NCI-H460 (cell line): ENCODE results near the gene AGAP3. TPM values are rescaled to one million over a fixed set of nuclear protein-coding genes. Genes with fewer than 3 reads are reported as not detected.

Experiments
- DNase-seq: peaks from one replicate; pipeline ENCODE4 v3.0.0-alpha.2; 2016; ENCODE audit warnings: low read depth; ENCODE audit errors: extremely low read depth
- total RNA-seq: library from RNA; depleted of rRNA; stranded (reverse); fragments of >200 nt; shearing (Covaris generic); gene quantifications from 2 replicates; pipeline ENCODE4 v1.2.3, GENCODE V29; 2014

The AGAP3 gene
- total RNA-seq, 1 experiment from 2014 or later, result 39.6 TPM

GRCh38 chr7:151104411-151105235 is 18.3 kb downstream of the AGAP3 start:
- no peak for DNase-seq

- no peak for DNase-seq
These were observed 21.6 kb downstream of the AGAP3 start for GRCh38 chr7:151107882-151108281.

DNA sequence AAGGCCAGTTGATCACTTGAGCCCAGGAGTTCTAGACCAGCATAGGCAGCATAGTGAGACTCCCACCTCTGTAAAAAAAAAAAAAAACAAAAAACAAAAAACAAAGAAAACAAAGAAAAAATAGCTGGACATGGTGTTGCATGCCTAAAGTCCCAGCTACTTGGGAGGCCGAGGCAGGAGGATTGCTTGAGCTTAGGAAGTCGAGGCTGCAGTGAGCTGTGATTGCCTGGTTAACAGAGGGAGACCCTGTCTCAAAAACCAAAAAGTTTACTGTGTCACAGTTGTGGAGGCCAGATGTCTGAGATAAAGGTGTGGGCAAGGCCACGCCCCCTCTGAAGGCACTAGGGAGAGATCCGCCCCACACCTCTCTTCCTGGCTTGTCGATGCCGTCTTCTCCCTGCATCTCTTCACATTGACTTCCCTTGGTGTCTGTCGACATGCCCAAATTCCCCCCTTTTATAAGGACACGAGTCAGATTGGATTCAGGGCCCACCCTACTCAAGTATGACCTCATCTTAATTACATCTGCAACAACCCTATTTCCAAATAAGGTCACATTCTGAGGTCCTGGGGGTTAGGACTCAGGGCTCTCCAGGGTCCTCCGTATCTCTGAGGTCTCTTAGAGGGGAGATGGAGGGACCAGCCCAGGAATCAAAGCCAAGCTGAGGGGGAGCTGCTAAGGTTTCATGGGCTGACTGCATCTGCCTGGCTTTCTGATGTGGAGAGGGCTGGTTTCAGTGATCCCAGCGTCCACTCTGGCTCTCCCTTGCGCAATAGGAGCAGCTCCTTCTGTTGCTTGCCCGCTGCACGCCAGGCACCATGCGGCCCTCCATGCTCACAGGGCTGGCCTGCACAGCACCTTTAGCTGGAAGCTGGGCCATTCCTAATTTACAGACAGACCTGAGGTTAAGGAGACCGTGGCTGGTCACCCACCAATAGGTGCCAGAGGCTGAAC is 23.1 kb downstream of the AGAP3 start:
- DNase-seq, result no peak

GRCh38 chr7:151110236-151110940 is 24.1 kb downstream of the AGAP3 start:
- no peak for DNase-seq

GRCh38 chr7:151110941-151111645 is 24.8 kb downstream of the AGAP3 start:
- DNase-seq, result peak; percentile 71

GRCh38 chr7:151113344-151114150 is 27.3 kb downstream of the AGAP3 start:
- DNase-seq, result no peak

GRCh38 chr7:151114151-151115090 is 28.1 kb downstream of the AGAP3 start:
- DNase-seq, result no peak

DNA sequence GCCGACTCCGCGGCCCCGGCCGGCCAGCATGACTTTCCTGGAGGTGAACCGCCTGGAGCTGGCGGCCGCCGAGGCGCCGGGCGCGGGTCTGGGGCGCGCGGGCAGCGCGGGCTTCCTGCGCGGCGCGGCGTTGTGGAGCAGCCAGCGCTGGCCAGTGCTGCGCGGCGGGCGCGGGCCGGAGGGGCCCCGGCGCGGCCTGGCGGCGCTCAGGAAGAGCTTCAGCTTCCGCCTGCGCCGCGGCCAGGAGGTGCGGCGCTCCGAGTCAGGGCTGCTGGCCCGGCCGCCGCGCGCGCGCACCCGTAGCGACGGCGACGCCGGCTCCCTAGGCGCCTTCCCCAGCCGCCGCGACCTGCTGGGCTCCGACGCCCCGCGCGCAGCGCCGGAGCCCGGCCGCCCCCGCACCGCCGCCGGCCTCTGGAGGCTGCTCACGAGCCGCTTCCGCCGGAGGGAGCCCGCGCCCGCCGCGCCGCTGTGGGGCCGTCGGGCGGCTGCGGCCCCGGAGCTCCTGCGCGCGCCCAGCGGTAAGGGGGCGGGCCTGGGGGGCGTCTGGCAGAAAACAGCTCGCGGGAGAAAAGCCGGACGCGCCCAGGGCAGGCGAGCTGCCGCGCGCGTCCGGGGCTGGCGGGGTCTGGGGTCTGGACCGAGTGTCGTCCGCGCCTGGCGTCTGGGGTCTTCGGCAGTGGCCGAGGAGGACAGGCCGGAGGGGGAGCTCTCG is 29.0 kb downstream of the AGAP3 start:
- no peak for DNase-seq

DNA sequence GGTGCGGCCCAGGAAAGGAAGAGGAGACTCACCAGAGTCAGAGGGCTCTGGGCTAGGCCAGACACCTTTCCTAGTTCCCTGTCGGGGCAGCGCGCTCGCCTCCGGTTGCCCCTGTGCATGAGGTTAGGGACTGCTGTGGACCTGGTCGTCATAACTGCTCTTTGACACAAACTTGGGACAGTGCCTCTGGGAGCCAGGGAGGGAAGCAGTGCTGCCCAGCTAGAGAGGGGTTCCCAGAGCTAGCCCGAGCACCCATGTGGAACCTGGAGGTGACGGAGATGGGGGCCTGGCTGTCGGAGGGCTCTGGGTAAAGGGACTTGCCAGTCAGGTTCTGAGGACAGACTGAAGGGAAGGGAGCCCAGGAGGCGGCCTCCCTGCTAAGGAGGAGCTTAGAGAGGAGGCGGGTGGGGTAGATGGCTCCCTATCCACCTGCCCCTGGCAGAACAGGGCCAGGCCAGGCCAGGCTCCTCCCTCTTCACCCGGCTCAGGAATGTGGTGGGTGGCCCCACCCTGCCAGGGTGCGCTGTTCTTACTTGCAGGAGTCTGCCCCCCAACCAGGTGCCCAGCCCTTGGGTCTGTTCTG is 29.7 kb downstream of the AGAP3 start:
- DNase-seq, result no peak

- DNase-seq, result no peak
These were observed 30.5 kb downstream of the AGAP3 start for GRCh38 chr7:151116603-151117440.

GRCh38 chr7:151117565-151117964 is 31.3 kb downstream of the AGAP3 start:
- no peak for DNase-seq

GRCh38 chr7:151118108-151119054 is 32.1 kb downstream of the AGAP3 start:
- DNase-seq, result no peak

- no peak for DNase-seq
These were observed 32.8 kb downstream of the AGAP3 start for GRCh38 chr7:151119055-151119415.

- DNase-seq, result no peak
These were observed 33.6 kb downstream of the AGAP3 start for GRCh38 chr7:151119902-151120301.

DNA sequence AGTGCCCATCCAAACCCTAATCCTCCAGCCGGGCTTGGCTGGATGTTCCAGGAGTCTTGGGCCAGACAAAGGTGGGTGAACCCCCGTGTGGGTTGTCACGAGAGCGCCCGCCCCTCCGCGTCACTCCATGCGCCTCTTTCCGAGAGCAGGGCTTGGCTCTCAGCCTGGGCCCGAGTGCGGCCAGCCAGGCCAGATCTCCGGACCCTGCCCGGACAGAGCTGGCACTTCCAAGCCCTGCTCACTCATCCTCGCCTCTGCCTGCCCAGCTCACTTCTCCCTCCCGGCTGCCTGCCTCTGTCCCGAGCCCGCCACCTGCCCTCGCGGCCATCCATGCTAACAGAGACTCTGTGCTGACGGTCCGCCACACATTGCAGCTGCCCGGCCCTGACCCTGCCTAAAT is 34.6 kb downstream of the AGAP3 start:
- no peak for DNase-seq
